Liver (tissue), 9 donors: ENCODE measurements around the gene NAP1L1. TPM values are rescaled to one million over a fixed set of nuclear protein-coding genes. Genes with fewer than 3 reads are reported as not detected.
A peak's percentile ranks its signal among the peaks of the same experiment; 100 is the strongest.

Experiments used
- DNase-seq: peaks from one replicate; pipeline ENCODE4 v3.0.0-alpha.2; 2017; ENCODE audit warnings: low spot score
- H3K27ac ChIP-seq, 2 donors: one replicate each; pipeline ENCODE4 v1.7.0; 2013; ENCODE audit warnings: inconsistent platforms in 2 of 2, low read length in 2 of 2, control low read depth in 1 of 2, low read depth in 1 of 2, mild to moderate bottlenecking in 1 of 2
- H3K27me3 ChIP-seq, 4 donors: one replicate each; pipeline versions ENCODE4 v1.6.1 to v1.7.0; 2013; ENCODE audit warnings: low read length in 3 of 4, inconsistent platforms in 1 of 4, mild to moderate bottlenecking in 1 of 4, moderate library complexity in 1 of 4; ENCODE audit not compliant: control insufficient read depth in 4 of 4, insufficient read depth in 4 of 4
- H3K36me3 ChIP-seq, 4 donors: one replicate each; pipeline versions ENCODE4 v1.6.1 to v1.7.0; 2013; ENCODE audit warnings: low read length in 3 of 4, mild to moderate bottlenecking in 3 of 4, low read depth in 1 of 4, moderate library complexity in 1 of 4; ENCODE audit not compliant: control insufficient read depth in 4 of 4, insufficient read depth in 3 of 4
- H3K4me1 ChIP-seq, 4 donors: one replicate each; pipeline versions ENCODE4 v1.6.1 to v1.7.0; 2013; ENCODE audit warnings: low read length in 3 of 4, mild to moderate bottlenecking in 3 of 4, moderate library complexity in 1 of 4; ENCODE audit not compliant: control insufficient read depth in 4 of 4, insufficient read depth in 4 of 4
- H3K4me3 ChIP-seq, 3 donors: one replicate each; pipeline versions ENCODE4 v1.6.1 to v1.7.0; 2013; ENCODE audit warnings: low read length in 3 of 3, control low read depth in 1 of 3, low read depth in 1 of 3, mild to moderate bottlenecking in 1 of 3
- H3K9ac ChIP-seq, 2 donors: one replicate each; pipeline ENCODE4 v1.7.0; 2013; ENCODE audit warnings: low read length in 2 of 2, mild to moderate bottlenecking in 2 of 2, moderate library complexity in 2 of 2, control low read depth in 1 of 2, low read depth in 1 of 2
- H3K9me3 ChIP-seq, 4 donors: one replicate each; pipeline versions ENCODE4 v1.6.1 to v1.7.0; 2013; ENCODE audit warnings: low read length in 3 of 4; ENCODE audit not compliant: control insufficient read depth in 4 of 4
- EGR1 ChIP-seq, 2 donors: IDR thresholded peaks; 2 replicates each; pipeline ENCODE4 v1.6.1; 2016 to 2018; ENCODE audit warnings: antibody characterized with exemption in 2 of 2, low read depth in 2 of 2
- FOXA1 ChIP-seq: IDR thresholded peaks from 2 replicates; pipeline ENCODE4 v1.6.1; 2016; ENCODE audit warnings: antibody characterized with exemption
- FOXA2 ChIP-seq: IDR thresholded peaks from 2 replicates; pipeline ENCODE4 v1.6.1; 2016; ENCODE audit warnings: antibody characterized with exemption
- GABPA ChIP-seq, 2 donors: IDR thresholded peaks in 1 of 2; conservative IDR thresholded peaks in 1 of 2; 2 replicates each; pipeline ENCODE4 v1.6.1; 2016; ENCODE audit warnings: antibody characterized with exemption in 2 of 2, mild to moderate bottlenecking in 1 of 2, moderate library complexity in 1 of 2
- HNF4A ChIP-seq, 2 donors: conservative IDR thresholded peaks; 2 replicates each; pipeline ENCODE4 v1.6.1; 2016; ENCODE audit warnings: antibody characterized with exemption in 2 of 2, mild to moderate bottlenecking in 2 of 2
- HNF4G ChIP-seq: IDR thresholded peaks from 2 replicates; pipeline ENCODE4 v1.6.1; 2016; ENCODE audit warnings: antibody characterized with exemption
- JUND ChIP-seq, 2 donors: IDR thresholded peaks; 2 replicates each; pipeline ENCODE4 v1.6.1; 2016; ENCODE audit warnings: antibody characterized with exemption in 2 of 2
- MAX ChIP-seq: IDR thresholded peaks from 2 replicates; pipeline ENCODE4 v1.6.1; 2016; ENCODE audit warnings: antibody characterized with exemption
- NR2F2 ChIP-seq: IDR thresholded peaks from 2 replicates; pipeline ENCODE4 v1.6.1; 2016; ENCODE audit warnings: antibody characterized with exemption
- RAD21 ChIP-seq, 2 donors: IDR thresholded peaks; 2 replicates each; pipeline ENCODE4 v1.6.1; 2016; ENCODE audit warnings: antibody characterized with exemption in 2 of 2, mild to moderate bottlenecking in 2 of 2
- RXRA ChIP-seq, 2 donors: IDR thresholded peaks; 2 replicates each; pipeline ENCODE4 v1.6.1; 2017 to 2018; ENCODE audit warnings: antibody characterized with exemption in 2 of 2, mild to moderate bottlenecking in 1 of 2
- SP1 ChIP-seq: IDR thresholded peaks from 2 replicates; pipeline ENCODE4 v1.6.1; 2018; ENCODE audit warnings: antibody characterized with exemption, mild to moderate bottlenecking
- TAF1 ChIP-seq: conservative IDR thresholded peaks from 2 replicates; pipeline ENCODE4 v1.6.1; 2016; ENCODE audit warnings: antibody characterized with exemption, mild to moderate bottlenecking
- YY1 ChIP-seq: IDR thresholded peaks from 2 replicates; pipeline ENCODE4 v1.6.1; 2016; ENCODE audit warnings: antibody characterized with exemption, mild to moderate bottlenecking
- WGBS: extraction: QIAGEN DNeasy Blood & Tissue Kit; methylation state at CpG from one replicate; pipeline ENCODE4 v1.1.7; 2013; 5-methylcytosine and 5-hydroxymethylcytosine counted together
- polyA plus RNA-seq, 2 donors: library from polyadenylated mRNA; stranded (reverse) in 1 of 2; unstranded in 1 of 2; fragments of 200-250 nt in 1 of 2; fragments of >200 nt in 1 of 2; fragmentation: Nextera tagmentation in 1 of 2; extraction: Ambion mirVana in 1 of 2; gene quantifications; one replicate each; pipeline versions ENCODE4 v1.2.1 to v1.2.3, GENCODE V29; 2013 to 2015
- total RNA-seq, 2 donors: library from RNA; depleted of rRNA; stranded (reverse); fragments of >200 nt; gene quantifications; one replicate each; pipeline ENCODE4 v1.2.3, GENCODE V29; 2014
- TF ChIP-seq, protein P1 (sequence below): IDR thresholded peaks from 2 replicates; pipeline ENCODE4 v1.6.1; 2016; ENCODE audit warnings: antibody characterized with exemption, mild to moderate bottlenecking
- TF ChIP-seq, protein P2 (sequence below): fragments of 150-350 bp; IDR thresholded peaks from 2 replicates; pipeline ENCODE4 v1.5.1; 2017; ENCODE audit warnings: improper control_type of control experiment, low read depth, low read length; ENCODE audit not compliant: missing input control
- TF ChIP-seq, protein P3 (sequence below): IDR thresholded peaks from 2 replicates; pipeline ENCODE4 v1.6.1; 2016; ENCODE audit warnings: antibody characterized with exemption
- TF ChIP-seq, protein P4 (sequence below): IDR thresholded peaks from 2 replicates; pipeline ENCODE4 v1.6.1; 2016; ENCODE audit warnings: antibody characterized with exemption
- donor health status: healthy.
- donor health status: healthy.
- donor health status: healthy.
- donor health status: healthy.
- donor health status: healthy.

The NAP1L1 gene
- total RNA-seq: 10 to 100 TPM; 38.1 to 74.7 TPM
- 10 to 100 TPM; 36.6 to 46.6 TPM for polyA plus RNA-seq

DNA sequence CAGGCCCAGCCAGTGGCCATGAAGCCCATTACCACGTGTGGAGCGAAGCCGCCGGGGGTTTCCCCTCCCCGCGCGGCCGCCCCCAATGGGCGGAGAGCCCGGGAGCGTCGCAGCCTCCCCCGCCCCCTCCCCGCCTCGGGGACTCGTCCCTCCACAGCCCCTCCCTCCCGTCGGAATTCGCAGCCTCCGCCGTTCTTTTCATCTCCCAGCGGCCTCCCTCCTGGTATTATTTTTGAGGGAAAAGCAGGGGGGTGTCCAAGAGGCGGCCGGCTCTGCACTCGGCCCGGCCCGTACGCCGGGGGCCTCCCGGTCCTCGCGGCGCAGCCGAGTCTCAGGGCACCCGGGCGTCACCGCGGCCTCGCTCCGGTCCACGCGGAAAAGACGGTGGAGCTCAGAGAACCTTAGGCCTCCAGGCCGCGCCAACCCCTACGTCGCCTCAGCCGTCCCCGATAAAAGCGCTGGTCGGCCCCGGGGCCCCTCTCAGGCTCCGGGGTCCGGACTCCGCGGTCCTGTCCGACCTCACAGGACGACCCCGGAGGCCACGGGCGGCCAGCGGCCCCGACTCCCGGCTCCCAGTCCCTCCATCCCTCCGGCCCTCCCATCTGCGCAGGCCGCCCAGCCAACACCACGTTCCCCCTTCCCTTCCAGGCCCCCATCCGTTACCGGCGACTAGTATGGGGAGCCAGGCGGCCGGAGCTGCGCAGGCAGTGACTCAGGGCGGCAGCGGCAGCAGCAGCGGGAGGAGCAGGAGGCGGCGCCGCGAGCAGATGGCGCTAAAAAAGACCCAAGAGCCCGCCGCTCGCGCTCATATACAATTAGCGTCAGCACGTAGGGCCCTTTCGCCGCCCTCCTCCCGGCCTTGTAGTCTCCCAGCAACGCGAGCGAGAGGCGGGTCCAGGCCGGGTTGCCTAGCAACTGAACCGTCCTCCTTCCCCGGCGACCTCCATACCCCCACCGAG lies at the start of gene NAP1L1:
TSS of gene NAP1L1 (minus strand) at position 782 of the 959 bp plus-strand sequence. CDS start 10,466 bp downstream, outside the sequence.
- H3K9me3 ChIP-seq: no peaks in the 10 kb centered on the region
- H3K4me3 ChIP-seq: peak within 1 kb of the TSS; percentile 81 to 96 (median 86)
- peak within 1 kb of the TSS; percentile 93 to 97 for H3K27ac ChIP-seq
- no peaks in the 10 kb centered on the region for H3K36me3 ChIP-seq
- under 1% methylated on average over 100 of the region's 100 CpGs for WGBS
- no peaks in the 10 kb centered on the region for H3K27me3 ChIP-seq
- H3K4me1 ChIP-seq: peaks cover 4 to 17% (median 8%) of the 10 kb centered on the region in 4 donors
- TF ChIP-seq YY1: peak; percentile 94
- no peak for TF ChIP-seq EGR1 (IDR thresholded peaks at IDR 0.05; ENCODE audit: low read depth in 2 of 2)
- TF ChIP-seq TAF1: peak; percentile 72
- TF ChIP-seq FOXA1: no peak
- peak in 1 of 2 donors; percentile 44 for TF ChIP-seq JUND (IDR thresholded peaks at IDR 0.05)
- TF ChIP-seq RXRA (IDR thresholded peaks at IDR 0.05): no peak
- TF ChIP-seq HNF4G: no peak
- TF ChIP-seq MAX: no peak
- peak in 1 of 2 donors; percentile 16 for TF ChIP-seq RAD21 (IDR thresholded peaks at IDR 0.05)
- no peak for TF ChIP-seq FOXA2
- peak in 1 of 2 donors; percentile 19 for TF ChIP-seq GABPA (IDR thresholded peaks at IDR 0.05 in 1 of 2, conservative IDR thresholded peaks at IDR 0.05 in 1 of 2)
- TF ChIP-seq, protein P1, sequence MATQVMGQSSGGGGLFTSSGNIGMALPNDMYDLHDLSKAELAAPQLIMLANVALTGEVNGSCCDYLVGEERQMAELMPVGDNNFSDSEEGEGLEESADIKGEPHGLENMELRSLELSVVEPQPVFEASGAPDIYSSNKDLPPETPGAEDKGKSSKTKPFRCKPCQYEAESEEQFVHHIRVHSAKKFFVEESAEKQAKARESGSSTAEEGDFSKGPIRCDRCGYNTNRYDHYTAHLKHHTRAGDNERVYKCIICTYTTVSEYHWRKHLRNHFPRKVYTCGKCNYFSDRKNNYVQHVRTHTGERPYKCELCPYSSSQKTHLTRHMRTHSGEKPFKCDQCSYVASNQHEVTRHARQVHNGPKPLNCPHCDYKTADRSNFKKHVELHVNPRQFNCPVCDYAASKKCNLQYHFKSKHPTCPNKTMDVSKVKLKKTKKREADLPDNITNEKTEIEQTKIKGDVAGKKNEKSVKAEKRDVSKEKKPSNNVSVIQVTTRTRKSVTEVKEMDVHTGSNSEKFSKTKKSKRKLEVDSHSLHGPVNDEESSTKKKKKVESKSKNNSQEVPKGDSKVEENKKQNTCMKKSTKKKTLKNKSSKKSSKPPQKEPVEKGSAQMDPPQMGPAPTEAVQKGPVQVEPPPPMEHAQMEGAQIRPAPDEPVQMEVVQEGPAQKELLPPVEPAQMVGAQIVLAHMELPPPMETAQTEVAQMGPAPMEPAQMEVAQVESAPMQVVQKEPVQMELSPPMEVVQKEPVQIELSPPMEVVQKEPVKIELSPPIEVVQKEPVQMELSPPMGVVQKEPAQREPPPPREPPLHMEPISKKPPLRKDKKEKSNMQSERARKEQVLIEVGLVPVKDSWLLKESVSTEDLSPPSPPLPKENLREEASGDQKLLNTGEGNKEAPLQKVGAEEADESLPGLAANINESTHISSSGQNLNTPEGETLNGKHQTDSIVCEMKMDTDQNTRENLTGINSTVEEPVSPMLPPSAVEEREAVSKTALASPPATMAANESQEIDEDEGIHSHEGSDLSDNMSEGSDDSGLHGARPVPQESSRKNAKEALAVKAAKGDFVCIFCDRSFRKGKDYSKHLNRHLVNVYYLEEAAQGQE: peak; percentile 93
- TF ChIP-seq SP1: peak; percentile 42
- no peak for TF ChIP-seq HNF4A (conservative IDR thresholded peaks at IDR 0.05)
- TF ChIP-seq, protein P2, sequence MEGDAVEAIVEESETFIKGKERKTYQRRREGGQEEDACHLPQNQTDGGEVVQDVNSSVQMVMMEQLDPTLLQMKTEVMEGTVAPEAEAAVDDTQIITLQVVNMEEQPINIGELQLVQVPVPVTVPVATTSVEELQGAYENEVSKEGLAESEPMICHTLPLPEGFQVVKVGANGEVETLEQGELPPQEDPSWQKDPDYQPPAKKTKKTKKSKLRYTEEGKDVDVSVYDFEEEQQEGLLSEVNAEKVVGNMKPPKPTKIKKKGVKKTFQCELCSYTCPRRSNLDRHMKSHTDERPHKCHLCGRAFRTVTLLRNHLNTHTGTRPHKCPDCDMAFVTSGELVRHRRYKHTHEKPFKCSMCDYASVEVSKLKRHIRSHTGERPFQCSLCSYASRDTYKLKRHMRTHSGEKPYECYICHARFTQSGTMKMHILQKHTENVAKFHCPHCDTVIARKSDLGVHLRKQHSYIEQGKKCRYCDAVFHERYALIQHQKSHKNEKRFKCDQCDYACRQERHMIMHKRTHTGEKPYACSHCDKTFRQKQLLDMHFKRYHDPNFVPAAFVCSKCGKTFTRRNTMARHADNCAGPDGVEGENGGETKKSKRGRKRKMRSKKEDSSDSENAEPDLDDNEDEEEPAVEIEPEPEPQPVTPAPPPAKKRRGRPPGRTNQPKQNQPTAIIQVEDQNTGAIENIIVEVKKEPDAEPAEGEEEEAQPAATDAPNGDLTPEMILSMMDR: no peak
- TF ChIP-seq NR2F2: no peak
- TF ChIP-seq, protein P3, sequence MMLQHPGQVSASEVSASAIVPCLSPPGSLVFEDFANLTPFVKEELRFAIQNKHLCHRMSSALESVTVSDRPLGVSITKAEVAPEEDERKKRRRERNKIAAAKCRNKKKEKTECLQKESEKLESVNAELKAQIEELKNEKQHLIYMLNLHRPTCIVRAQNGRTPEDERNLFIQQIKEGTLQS: no peak
- TF ChIP-seq, protein P4, sequence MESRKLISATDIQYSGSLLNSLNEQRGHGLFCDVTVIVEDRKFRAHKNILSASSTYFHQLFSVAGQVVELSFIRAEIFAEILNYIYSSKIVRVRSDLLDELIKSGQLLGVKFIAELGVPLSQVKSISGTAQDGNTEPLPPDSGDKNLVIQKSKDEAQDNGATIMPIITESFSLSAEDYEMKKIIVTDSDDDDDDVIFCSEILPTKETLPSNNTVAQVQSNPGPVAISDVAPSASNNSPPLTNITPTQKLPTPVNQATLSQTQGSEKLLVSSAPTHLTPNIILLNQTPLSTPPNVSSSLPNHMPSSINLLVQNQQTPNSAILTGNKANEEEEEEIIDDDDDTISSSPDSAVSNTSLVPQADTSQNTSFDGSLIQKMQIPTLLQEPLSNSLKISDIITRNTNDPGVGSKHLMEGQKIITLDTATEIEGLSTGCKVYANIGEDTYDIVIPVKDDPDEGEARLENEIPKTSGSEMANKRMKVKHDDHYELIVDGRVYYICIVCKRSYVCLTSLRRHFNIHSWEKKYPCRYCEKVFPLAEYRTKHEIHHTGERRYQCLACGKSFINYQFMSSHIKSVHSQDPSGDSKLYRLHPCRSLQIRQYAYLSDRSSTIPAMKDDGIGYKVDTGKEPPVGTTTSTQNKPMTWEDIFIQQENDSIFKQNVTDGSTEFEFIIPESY: no peak
- peak within 1 kb of the TSS; percentile 62 to 73 for H3K9ac ChIP-seq
- DNase-seq: peak; percentile 92
